Measurements from ENCODE around the gene SPTBN4.
A peak's percentile ranks its signal among the peaks of the same experiment; 100 is the strongest.

Gene SPTBN4

GRCh38 chr19:40604647-40605215, 137.9 kb downstream of the SPTBN4 start:
- no peak for DNase-seq (ENCODE audit: low spot score)

GRCh38 chr19:40605216-40605971, 138.6 kb downstream of the SPTBN4 start:
- peak; percentile 90 for DNase-seq (ENCODE audit: low spot score)

- no peak for DNase-seq (ENCODE audit: low spot score)
These were observed 140.8 kb downstream of the SPTBN4 start for GRCh38 chr19:40607311-40608239.

GRCh38 chr19:40608240-40608621, 141.4 kb downstream of the SPTBN4 start:
- DNase-seq (ENCODE audit: low spot score) = no peak

- DNase-seq (ENCODE audit: low spot score) = no peak
These were observed 142.2 kb downstream of the SPTBN4 start for GRCh38 chr19:40608957-40609356.

- DNase-seq (ENCODE audit: low spot score) = peak; percentile 96
These were observed 143.0 kb downstream of the SPTBN4 start for GRCh38 chr19:40609561-40610395.

GRCh38 chr19:40610396-40611064, 143.7 kb downstream of the SPTBN4 start:
- no peak for DNase-seq (ENCODE audit: low spot score)

GRCh38 chr19:40611096-40611495, 144.3 kb downstream of the SPTBN4 start:
- no peak for DNase-seq (ENCODE audit: low spot score)

GRCh38 chr19:40611900-40612698, 145.3 kb downstream of the SPTBN4 start:
- DNase-seq (ENCODE audit: low spot score) = no peak

- no peak for DNase-seq (ENCODE audit: low spot score)
These were observed 146.3 kb downstream of the SPTBN4 start for GRCh38 chr19:40612831-40613689.

GRCh38 chr19:40613690-40614621, 147.2 kb downstream of the SPTBN4 start:
- DNase-seq (ENCODE audit: low spot score) = no peak

GRCh38 chr19:40614622-40615411, 148.0 kb downstream of the SPTBN4 start:
- no peak for DNase-seq (ENCODE audit: low spot score)

- DNase-seq (ENCODE audit: low spot score) = no peak
These were observed 149.4 kb downstream of the SPTBN4 start for GRCh38 chr19:40616178-40616577.

- no peak for DNase-seq (ENCODE audit: low spot score)
These were observed 150.1 kb downstream of the SPTBN4 start for GRCh38 chr19:40616941-40617340.

GRCh38 chr19:40617961-40618360, 151.2 kb downstream of the SPTBN4 start:
- DNase-seq (ENCODE audit: low spot score) = no peak

GRCh38 chr19:40619333-40620160, 152.7 kb downstream of the SPTBN4 start:
- DNase-seq (ENCODE audit: low spot score) = no peak

GRCh38 chr19:40620161-40620485, 153.3 kb downstream of the SPTBN4 start:
- DNase-seq (ENCODE audit: low spot score) = no peak
